Kasumi-1 (cell line): Measurements from ENCODE around the gene RBM8A.

ENCODE experiments used
- DNase-seq, 2 experiments: peaks; one replicate each; lab custom pipeline; 2025; lab: John Stamatoyannopoulos, UW

Gene RBM8A

GRCh38 chr1:145927063-145927886 is at the start of gene RBM8A:
TSS of gene RBM8A (minus strand) at chr1:145927484. CDS start at chr1:145927426, 58 bp downstream.
- peak; percentile 99 for DNase-seq

- no peak for DNase-seq
Observed at GRCh38 chr1:145977016-145977415, 49.7 kb upstream of the RBM8A start.

- DNase-seq = no peak
Observed at GRCh38 chr1:145975216-145975615, 47.9 kb upstream of the RBM8A start.

GRCh38 chr1:145974721-145975120 is 47.4 kb upstream of the RBM8A start:
- no peak for DNase-seq

- DNase-seq = no peak
Observed at GRCh38 chr1:145972580-145972979, 45.3 kb upstream of the RBM8A start.

GRCh38 chr1:145967288-145967687 is 40.0 kb upstream of the RBM8A start:
- DNase-seq = no peak

GRCh38 chr1:145965119-145965744 is 37.9 kb upstream of the RBM8A start:
- no peak for DNase-seq

GRCh38 chr1:145964328-145965118 is 37.2 kb upstream of the RBM8A start, which contains the start of the genes ANKRD34A and POLR3GL:
TSS of gene ANKRD34A (minus strand) at chr1:145964575. CDS start at chr1:145961759, 2,816 bp downstream.
TSS of gene POLR3GL (plus strand) at chr1:145964690. CDS start at chr1:145974866, 10,176 bp downstream.
- DNase-seq = peak; percentile 95

GRCh38 chr1:145963265-145964019 is 36.2 kb upstream of the RBM8A start:
- peak in 1 of 2 experiments; percentile 20 for DNase-seq

GRCh38 chr1:145962157-145963102 is 35.1 kb upstream of the RBM8A start:
- peak in 1 of 2 experiments; percentile 16 for DNase-seq

GRCh38 chr1:145961425-145962156 is 34.3 kb upstream of the RBM8A start:
- peak; percentile 23 to 46 for DNase-seq

- DNase-seq = no peak
Observed at GRCh38 chr1:145961109-145961424, 33.8 kb upstream of the RBM8A start.

- DNase-seq = peak; percentile 61 to 70
Observed at GRCh38 chr1:145960468-145961108, 33.3 kb upstream of the RBM8A start.

- DNase-seq = peak in 1 of 2 experiments; percentile 11
Observed at GRCh38 chr1:145959957-145960467, 32.7 kb upstream of the RBM8A start.

GRCh38 chr1:145959333-145959732 is 32.0 kb upstream of the RBM8A start:
- peak in 1 of 2 experiments; percentile 18 for DNase-seq

- no peak for DNase-seq
Observed at GRCh38 chr1:145958734-145959133, 31.4 kb upstream of the RBM8A start.

GRCh38 chr1:145957443-145958319 is 30.4 kb upstream of the RBM8A start, which contains the start of gene LIX1L:
TSS of gene LIX1L (minus strand) at chr1:145958017. CDS start at chr1:145957927, 90 bp downstream.
- DNase-seq = peak; percentile 97 to 98
